SK-N-SH (cell line): Measurements from ENCODE around the gene TP53AIP1. TPM values are rescaled to one million over a fixed set of nuclear protein-coding genes. Genes with fewer than 3 reads are reported as not detected.

Source experiments
- CTCF ChIA-PET: fragments of 300-600, 350-600 bp; formaldehyde crosslinking; extraction: SDS; loops from one replicate; lab custom pipeline; 2021; lab: Yijun Ruan, JAX
- POLR2A ChIA-PET: fragments of 350-600 bp; sonication (Branson Sonifier 250); formaldehyde crosslinking; extraction: SDS; loops from one replicate; lab custom pipeline; 2020; ENCODE audit warnings: antibody characterized with exemption, inconsistent platforms; lab: Yijun Ruan, JAX
- DNase-seq: peaks from one replicate; pipeline ENCODE4 v3.0.0; 2012
- H2AFZ ChIP-seq: fragments of 200-600 bp; sonication (generic); 2 replicates; pipeline ENCODE4 v1.8.1; 2016; ENCODE audit warnings: antibody characterized with exemption, mild to moderate bottlenecking, low read depth
- H3F3A ChIP-seq: fragments of 200-600 bp; sonication (generic); replicated peaks from 2 replicates; pipeline ENCODE3; 2016; ENCODE audit warnings: antibody characterized with exemption, mild to moderate bottlenecking; ENCODE audit not compliant: insufficient read depth
- H3K27ac ChIP-seq, 2 experiments: fragments of 200-500 bp in 1 of 2; fragments of 200-600 bp in 1 of 2; sonication (Bioruptor generic) in 1 of 2; sonication (generic), shearing (Covaris generic) in 1 of 2; 2 replicates each; pipeline versions ENCODE4 v1.5.1 to v1.6.1; 2014 to 2016; ENCODE audit warnings: low read depth in 2 of 2, inconsistent platforms in 1 of 2, low read length in 1 of 2, mild to moderate bottlenecking in 1 of 2, mixed read lengths in 1 of 2
- H3K27me3 ChIP-seq: fragments of 200-600 bp; sonication (generic), shearing (Covaris generic); 2 replicates; pipeline ENCODE4 v1.6.1; 2016; ENCODE audit warnings: mixed run types; ENCODE audit not compliant: insufficient read depth
- H3K36me3 ChIP-seq, 2 experiments: fragments of 200-500 bp in 1 of 2; fragments of 200-600 bp in 1 of 2; sonication (Bioruptor generic) in 1 of 2; sonication (generic) in 1 of 2; replicated peaks in 1 of 2; 2 replicates each; pipeline versions ENCODE3 to v1.5.1; 2014 to 2016; ENCODE audit warnings: low read length in 1 of 2, mild to moderate bottlenecking in 1 of 2; ENCODE audit not compliant: insufficient read depth in 2 of 2, control insufficient read depth in 1 of 2
- H3K4me1 ChIP-seq, 2 experiments: fragments of 200-500 bp in 1 of 2; fragments of 200-600 bp in 1 of 2; sonication (Bioruptor generic) in 1 of 2; sonication (generic), shearing (Covaris generic) in 1 of 2; 2 replicates each; pipeline versions ENCODE4 v1.5.1 to v1.6.1; 2014 to 2016; ENCODE audit warnings: low read depth in 1 of 2, low read length in 1 of 2, mixed run types in 1 of 2; ENCODE audit not compliant: insufficient read depth in 2 of 2, control insufficient read depth in 1 of 2
- H3K4me2 ChIP-seq: fragments of 200-600 bp; sonication (generic), shearing (Covaris generic); 2 replicates; pipeline ENCODE4 v1.6.1; 2017; ENCODE audit warnings: mixed run types
- H3K4me3 ChIP-seq, 2 experiments: fragments of 200-500 bp in 1 of 2; fragments of 200-600 bp in 1 of 2; sonication (Bioruptor generic) in 1 of 2; sonication (generic), shearing (Covaris generic) in 1 of 2; 2 replicates each; pipeline versions ENCODE4 v1.5.1 to v1.8.1; 2014 to 2016; ENCODE audit warnings: low read depth in 2 of 2, inconsistent platforms in 1 of 2, low read length in 1 of 2, mild to moderate bottlenecking in 1 of 2, mixed read lengths in 1 of 2, moderate library complexity in 1 of 2
- H3K79me2 ChIP-seq: fragments of 200-600 bp; sonication (generic); 2 replicates; pipeline ENCODE4 v1.8.1; 2017; ENCODE audit warnings: mild to moderate bottlenecking; ENCODE audit not compliant: insufficient read depth
- H3K9ac ChIP-seq: fragments of 200-600 bp; sonication (generic); 2 replicates; pipeline ENCODE4 v1.6.1; 2017; ENCODE audit warnings: mixed run types
- H3K9me2 ChIP-seq: fragments of 200-600 bp; sonication (generic); 2 replicates; pipeline ENCODE4 v1.6.1; 2017; ENCODE audit warnings: mixed run types
- H3K9me3 ChIP-seq: fragments of 200-600 bp; sonication (generic); 2 replicates; pipeline ENCODE4 v1.6.1; 2017; ENCODE audit warnings: mixed run types, mild to moderate bottlenecking, moderate library complexity
- H4K20me1 ChIP-seq: fragments of 200-600 bp; sonication (generic); 2 replicates; pipeline ENCODE4 v1.6.1; 2017; ENCODE audit warnings: mild to moderate bottlenecking, mixed run types; ENCODE audit not compliant: insufficient read depth
- ELF1 ChIP-seq: IDR thresholded peaks from 2 replicates; pipeline ENCODE4 v1.4.0; 2012
- EP300 ChIP-seq, 2 experiments: IDR thresholded peaks; 2 replicates each; pipeline versions ENCODE4 v1.4.0 to v1.6.1; 2012; ENCODE audit warnings: borderline replicate concordance in 1 of 2, low read depth in 1 of 2, low read length in 1 of 2
- FOXJ3 ChIP-seq: sonication (generic); formaldehyde crosslinking; IDR thresholded peaks from 2 replicates; pipeline ENCODE4 v1.5.1; 2020; ENCODE audit warnings: mild to moderate bottlenecking, missing genetic modification reagents
- FOXM1 ChIP-seq: IDR thresholded peaks from 2 replicates; pipeline ENCODE4 v1.4.0; 2012; ENCODE audit warnings: low read depth, mild to moderate bottlenecking
- GABPA ChIP-seq: IDR thresholded peaks from 2 replicates; pipeline ENCODE4 v1.4.0; 2012; ENCODE audit warnings: low read depth, mild to moderate bottlenecking
- IRF3 ChIP-seq: fragments of 150-350 bp; IDR thresholded peaks from 2 replicates; pipeline ENCODE4 v1.6.1; 2016; ENCODE audit warnings: mild to moderate bottlenecking, low read depth, low read length
- JUND ChIP-seq: IDR thresholded peaks from 2 replicates; pipeline ENCODE4 v1.4.0; 2012
- MAX ChIP-seq: IDR thresholded peaks from 2 replicates; pipeline ENCODE4 v1.4.0; 2012; ENCODE audit warnings: low read depth
- MEF2A ChIP-seq: IDR thresholded peaks from 2 replicates; pipeline ENCODE4 v1.4.0; 2012; ENCODE audit warnings: low read depth, borderline replicate concordance
- MXI1 ChIP-seq: IDR thresholded peaks from 2 replicates; pipeline ENCODE4 v1.6.1; 2012; ENCODE audit warnings: mild to moderate bottlenecking, low read depth, low read length, improper control_type of control experiment
- NFIC ChIP-seq: IDR thresholded peaks from 2 replicates; pipeline ENCODE4 v1.4.0; 2012; ENCODE audit warnings: borderline replicate concordance
- POLR2AphosphoS5 ChIP-seq: IDR thresholded peaks from 2 replicates; pipeline ENCODE4 v1.6.1; 2012; ENCODE audit warnings: low read depth, low read length
- RAD21 ChIP-seq: IDR thresholded peaks from 2 replicates; pipeline ENCODE4 v1.6.1; 2012; ENCODE audit warnings: mild to moderate bottlenecking, low read length
- RCOR1 ChIP-seq: fragments of 150-350 bp; IDR thresholded peaks from 2 replicates; pipeline ENCODE4 v1.6.1; 2017; ENCODE audit warnings: antibody characterized with exemption, low read length
- RFX5 ChIP-seq: IDR thresholded peaks from 2 replicates; pipeline ENCODE4 v1.6.1; 2012; ENCODE audit warnings: mild to moderate bottlenecking, improper control_type of control experiment, low read length
- USF1 ChIP-seq: IDR thresholded peaks from 2 replicates; pipeline ENCODE4 v1.4.0; 2012; ENCODE audit warnings: low read depth, borderline replicate concordance
- ZBTB33 ChIP-seq: IDR thresholded peaks from 2 replicates; pipeline ENCODE4 v1.4.0; 2012; ENCODE audit warnings: low read depth, borderline replicate concordance
- WGBS: methylation state at CpG from one replicate; pipeline ENCODE4 v1.1.6; 2017; ENCODE audit warnings: low lambda C conversion rate; 5-methylcytosine and 5-hydroxymethylcytosine counted together
- polyA plus RNA-seq, 3 experiments: library from polyadenylated mRNA; depleted of rRNA; stranded (reverse); fragments of >200 nt; gene quantifications; 2 replicates each; pipeline ENCODE4 v1.2.3, GENCODE V29; 2012
- TF ChIP-seq, protein P1 (sequence below): IDR thresholded peaks from 2 replicates; pipeline ENCODE4; 2012
- TF ChIP-seq, protein P2 (sequence below): IDR thresholded peaks from 2 replicates; pipeline ENCODE4 v1.6.1; 2012; ENCODE audit warnings: mild to moderate bottlenecking, low read depth, low read length, moderate library complexity

TP53AIP1 gene
- polyA plus RNA-seq, 1 of the 3 experiments (the other 2 are of a cell fraction): 0.05 TPM

DNA sequence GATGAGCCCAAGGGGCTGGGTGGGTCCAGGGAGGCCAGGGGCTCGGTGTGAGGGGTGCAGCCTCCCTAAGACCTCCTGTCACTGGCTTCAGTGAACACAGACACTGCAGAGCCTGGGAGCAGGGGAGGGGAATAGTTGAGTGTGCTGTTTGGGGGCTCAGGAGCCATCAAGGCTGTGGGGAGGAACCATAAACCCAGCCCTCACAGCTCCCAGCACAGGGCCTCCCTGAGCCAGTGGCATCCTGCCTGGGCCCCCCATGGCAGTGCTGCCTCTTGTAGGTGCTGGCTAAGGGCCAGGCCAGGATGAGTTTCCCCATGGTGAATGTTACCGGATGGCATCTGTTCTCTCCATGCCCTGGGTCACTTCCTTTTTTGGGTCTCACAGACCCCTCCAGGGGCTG, 26.0 kb downstream of the TP53AIP1 start (continued):
- no peak for TF ChIP-seq ZBTB33

DNA sequence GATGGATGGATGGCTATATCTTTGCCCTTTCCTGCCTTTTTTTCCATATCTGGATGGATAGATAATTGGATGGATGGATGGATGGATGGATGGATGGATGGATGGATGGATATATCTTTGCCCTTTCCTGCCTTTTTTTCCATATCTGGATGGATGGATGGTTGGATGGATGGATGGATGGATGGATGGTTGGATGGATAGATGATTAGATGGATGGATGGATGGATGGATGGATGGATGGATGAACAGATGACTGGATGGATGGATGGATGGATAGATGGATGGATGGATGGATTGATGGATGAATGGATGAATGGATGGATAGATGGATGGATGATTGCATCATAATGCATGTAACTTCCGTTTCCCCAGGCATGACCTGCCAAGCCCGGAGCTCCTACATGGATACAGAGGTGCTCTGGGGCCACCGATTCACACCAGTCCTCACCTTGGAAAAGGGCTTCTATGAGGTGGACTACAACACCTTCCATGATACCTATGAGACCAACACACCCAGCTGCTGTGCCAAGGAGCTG, 26.6 kb downstream of the TP53AIP1 start:
- no peak overlapping the region for H3K4me3 ChIP-seq
- no peaks in the 10 kb centered on the region for H4K20me1 ChIP-seq
- H3K4me1 ChIP-seq: no peaks in the 10 kb centered on the region; a peak in 1 of 4 replicates
- H3K36me3 ChIP-seq: no peaks in the 10 kb centered on the region
- no peak overlapping the region for H3K4me2 ChIP-seq
- 45% methylated on average over 2 of the region's 3 CpGs for WGBS
- no peak for DNase-seq
- no peak overlapping the region for H3K27ac ChIP-seq
- ChIA-PET POLR2A (no interaction called here), CTCF (interaction anchor here (13.6 kb wide), 1 partner anchor 27 kb away, joined by 201 read pairs; the partner anchor contains the start of gene KCNJ5)
- no peaks in the 10 kb centered on the region for H3K9me3 ChIP-seq
- no peak overlapping the region for H2AFZ ChIP-seq
- no peaks in the 10 kb centered on the region; the same call in 1 of the 2 replicates for H3K27me3 ChIP-seq
- no peaks in the 10 kb centered on the region for H3F3A ChIP-seq
- H3K9ac ChIP-seq: no peak overlapping the region
- no peaks in the 10 kb centered on the region for H3K79me2 ChIP-seq
- no peaks in the 10 kb centered on the region for H3K9me2 ChIP-seq
- TF ChIP-seq RAD21 (no peak), USF1 (no peak), IRF3 (no peak), FOXM1 (no peak), RCOR1 (no peak), POLR2AphosphoS5 (no peak), GABPA (no peak), RFX5 (no peak), JUND (no peak), MXI1 (no peak), FOXJ3 (no peak), EP300 (IDR thresholded peaks at IDR 0.05; ENCODE audit: borderline replicate concordance in 1 of 2, low read depth in 1 of 2, low read length in 1 of 2) (no peak), ZBTB33 (no peak), MAX (no peak), ELF1 (no peak), MEF2A (no peak), NFIC (no peak)
- TF ChIP-seq, protein P1, sequence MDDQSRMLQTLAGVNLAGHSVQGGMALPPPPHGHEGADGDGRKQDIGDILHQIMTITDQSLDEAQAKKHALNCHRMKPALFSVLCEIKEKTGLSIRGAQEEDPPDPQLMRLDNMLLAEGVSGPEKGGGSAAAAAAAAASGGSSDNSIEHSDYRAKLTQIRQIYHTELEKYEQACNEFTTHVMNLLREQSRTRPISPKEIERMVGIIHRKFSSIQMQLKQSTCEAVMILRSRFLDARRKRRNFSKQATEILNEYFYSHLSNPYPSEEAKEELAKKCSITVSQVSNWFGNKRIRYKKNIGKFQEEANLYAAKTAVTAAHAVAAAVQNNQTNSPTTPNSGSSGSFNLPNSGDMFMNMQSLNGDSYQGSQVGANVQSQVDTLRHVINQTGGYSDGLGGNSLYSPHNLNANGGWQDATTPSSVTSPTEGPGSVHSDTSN: no peak
- TF ChIP-seq, protein P2, sequence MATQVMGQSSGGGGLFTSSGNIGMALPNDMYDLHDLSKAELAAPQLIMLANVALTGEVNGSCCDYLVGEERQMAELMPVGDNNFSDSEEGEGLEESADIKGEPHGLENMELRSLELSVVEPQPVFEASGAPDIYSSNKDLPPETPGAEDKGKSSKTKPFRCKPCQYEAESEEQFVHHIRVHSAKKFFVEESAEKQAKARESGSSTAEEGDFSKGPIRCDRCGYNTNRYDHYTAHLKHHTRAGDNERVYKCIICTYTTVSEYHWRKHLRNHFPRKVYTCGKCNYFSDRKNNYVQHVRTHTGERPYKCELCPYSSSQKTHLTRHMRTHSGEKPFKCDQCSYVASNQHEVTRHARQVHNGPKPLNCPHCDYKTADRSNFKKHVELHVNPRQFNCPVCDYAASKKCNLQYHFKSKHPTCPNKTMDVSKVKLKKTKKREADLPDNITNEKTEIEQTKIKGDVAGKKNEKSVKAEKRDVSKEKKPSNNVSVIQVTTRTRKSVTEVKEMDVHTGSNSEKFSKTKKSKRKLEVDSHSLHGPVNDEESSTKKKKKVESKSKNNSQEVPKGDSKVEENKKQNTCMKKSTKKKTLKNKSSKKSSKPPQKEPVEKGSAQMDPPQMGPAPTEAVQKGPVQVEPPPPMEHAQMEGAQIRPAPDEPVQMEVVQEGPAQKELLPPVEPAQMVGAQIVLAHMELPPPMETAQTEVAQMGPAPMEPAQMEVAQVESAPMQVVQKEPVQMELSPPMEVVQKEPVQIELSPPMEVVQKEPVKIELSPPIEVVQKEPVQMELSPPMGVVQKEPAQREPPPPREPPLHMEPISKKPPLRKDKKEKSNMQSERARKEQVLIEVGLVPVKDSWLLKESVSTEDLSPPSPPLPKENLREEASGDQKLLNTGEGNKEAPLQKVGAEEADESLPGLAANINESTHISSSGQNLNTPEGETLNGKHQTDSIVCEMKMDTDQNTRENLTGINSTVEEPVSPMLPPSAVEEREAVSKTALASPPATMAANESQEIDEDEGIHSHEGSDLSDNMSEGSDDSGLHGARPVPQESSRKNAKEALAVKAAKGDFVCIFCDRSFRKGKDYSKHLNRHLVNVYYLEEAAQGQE: no peak
